ENCODE data around the gene WFS1. TPM values are rescaled to one million over a fixed set of nuclear protein-coding genes. Genes with fewer than 3 reads are reported as not detected.
A peak's percentile ranks its signal among the peaks of the same experiment; 100 is the strongest.

The WFS1 gene
- total and polyA plus RNA-seq, 2 of the 13 experiments (the other 11 are each of a cell fraction or from before 2014, with no cell fraction given): 39.1 to 42.2 TPM

GRCh38 chr4:6277139-6277802, 7.6 kb downstream of the WFS1 start (continued):
- TF ChIP-seq, protein P1, sequence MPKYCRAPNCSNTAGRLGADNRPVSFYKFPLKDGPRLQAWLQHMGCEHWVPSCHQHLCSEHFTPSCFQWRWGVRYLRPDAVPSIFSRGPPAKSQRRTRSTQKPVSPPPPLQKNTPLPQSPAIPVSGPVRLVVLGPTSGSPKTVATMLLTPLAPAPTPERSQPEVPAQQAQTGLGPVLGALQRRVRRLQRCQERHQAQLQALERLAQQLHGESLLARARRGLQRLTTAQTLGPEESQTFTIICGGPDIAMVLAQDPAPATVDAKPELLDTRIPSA (CRISPR knock-in tag; IDR thresholded peaks at IDR 0.05; ENCODE audit: borderline replicate concordance): no peak
- TF ChIP-seq MIER2 (CRISPR knock-in tag; IDR thresholded peaks at IDR 0.05) (no peak), KDM6A (CRISPR knock-in tag; IDR thresholded peaks at IDR 0.05; ENCODE audit: low read depth) (no peak), GZF1 (CRISPR knock-in tag; IDR thresholded peaks at IDR 0.05) (no peak), SIX1 (CRISPR knock-in tag; IDR thresholded peaks at IDR 0.05; ENCODE audit: borderline replicate concordance) (no peak), ZNF574 (CRISPR knock-in tag; IDR thresholded peaks at IDR 0.05) (peak; percentile 43), ZSCAN9 (CRISPR knock-in tag; IDR thresholded peaks at IDR 0.05; ENCODE audit: borderline replicate concordance) (no peak), CEBPB (IDR thresholded peaks at IDR 0.05; ENCODE audit: borderline replicate concordance, low read depth, low read length) (no peak), ZNF644 (CRISPR knock-in tag; IDR thresholded peaks at IDR 0.05; ENCODE audit: low read depth) (no peak), CREB1 (IDR thresholded peaks at IDR 0.05) (no peak), CREB1 (CRISPR knock-in tag; IDR thresholded peaks at IDR 0.05) (no peak), KLF12 (CRISPR knock-in tag; IDR thresholded peaks at IDR 0.05; ENCODE audit: borderline replicate concordance) (no peak), KDM2A (CRISPR knock-in tag; IDR thresholded peaks at IDR 0.05; ENCODE audit: borderline replicate concordance, low read depth) (no peak)
- TF ChIP-seq, protein P2, sequence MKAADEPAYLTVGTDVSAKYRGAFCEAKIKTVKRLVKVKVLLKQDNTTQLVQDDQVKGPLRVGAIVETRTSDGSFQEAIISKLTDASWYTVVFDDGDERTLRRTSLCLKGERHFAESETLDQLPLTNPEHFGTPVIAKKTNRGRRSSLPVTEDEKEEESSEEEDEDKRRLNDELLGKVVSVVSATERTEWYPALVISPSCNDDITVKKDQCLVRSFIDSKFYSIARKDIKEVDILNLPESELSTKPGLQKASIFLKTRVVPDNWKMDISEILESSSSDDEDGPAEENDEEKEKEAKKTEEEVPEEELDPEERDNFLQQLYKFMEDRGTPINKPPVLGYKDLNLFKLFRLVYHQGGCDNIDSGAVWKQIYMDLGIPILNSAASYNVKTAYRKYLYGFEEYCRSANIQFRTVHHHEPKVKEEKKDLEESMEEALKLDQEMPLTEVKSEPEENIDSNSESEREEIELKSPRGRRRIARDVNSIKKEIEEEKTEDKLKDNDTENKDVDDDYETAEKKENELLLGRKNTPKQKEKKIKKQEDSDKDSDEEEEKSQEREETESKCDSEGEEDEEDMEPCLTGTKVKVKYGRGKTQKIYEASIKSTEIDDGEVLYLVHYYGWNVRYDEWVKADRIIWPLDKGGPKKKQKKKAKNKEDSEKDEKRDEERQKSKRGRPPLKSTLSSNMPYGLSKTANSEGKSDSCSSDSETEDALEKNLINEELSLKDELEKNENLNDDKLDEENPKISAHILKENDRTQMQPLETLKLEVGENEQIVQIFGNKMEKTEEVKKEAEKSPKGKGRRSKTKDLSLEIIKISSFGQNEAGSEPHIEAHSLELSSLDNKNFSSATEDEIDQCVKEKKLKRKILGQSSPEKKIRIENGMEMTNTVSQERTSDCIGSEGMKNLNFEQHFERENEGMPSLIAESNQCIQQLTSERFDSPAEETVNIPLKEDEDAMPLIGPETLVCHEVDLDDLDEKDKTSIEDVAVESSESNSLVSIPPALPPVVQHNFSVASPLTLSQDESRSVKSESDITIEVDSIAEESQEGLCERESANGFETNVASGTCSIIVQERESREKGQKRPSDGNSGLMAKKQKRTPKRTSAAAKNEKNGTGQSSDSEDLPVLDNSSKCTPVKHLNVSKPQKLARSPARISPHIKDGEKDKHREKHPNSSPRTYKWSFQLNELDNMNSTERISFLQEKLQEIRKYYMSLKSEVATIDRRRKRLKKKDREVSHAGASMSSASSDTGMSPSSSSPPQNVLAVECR (CRISPR knock-in tag; IDR thresholded peaks at IDR 0.05; ENCODE audit: borderline replicate concordance): peak; percentile 48; the same call in 1 of the 2 replicates
- TF ChIP-seq, protein P3, sequence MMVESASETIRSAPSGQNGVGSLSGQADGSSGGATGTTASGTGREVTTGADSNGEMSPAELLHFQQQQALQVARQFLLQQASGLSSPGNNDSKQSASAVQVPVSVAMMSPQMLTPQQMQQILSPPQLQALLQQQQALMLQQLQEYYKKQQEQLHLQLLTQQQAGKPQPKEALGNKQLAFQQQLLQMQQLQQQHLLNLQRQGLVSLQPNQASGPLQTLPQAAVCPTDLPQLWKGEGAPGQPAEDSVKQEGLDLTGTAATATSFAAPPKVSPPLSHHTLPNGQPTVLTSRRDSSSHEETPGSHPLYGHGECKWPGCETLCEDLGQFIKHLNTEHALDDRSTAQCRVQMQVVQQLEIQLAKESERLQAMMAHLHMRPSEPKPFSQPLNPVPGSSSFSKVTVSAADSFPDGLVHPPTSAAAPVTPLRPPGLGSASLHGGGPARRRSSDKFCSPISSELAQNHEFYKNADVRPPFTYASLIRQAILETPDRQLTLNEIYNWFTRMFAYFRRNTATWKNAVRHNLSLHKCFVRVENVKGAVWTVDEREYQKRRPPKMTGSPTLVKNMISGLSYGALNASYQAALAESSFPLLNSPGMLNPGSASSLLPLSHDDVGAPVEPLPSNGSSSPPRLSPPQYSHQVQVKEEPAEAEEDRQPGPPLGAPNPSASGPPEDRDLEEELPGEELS (CRISPR knock-in tag; IDR thresholded peaks at IDR 0.05): 0 out of 2 replicates have a peak, but pooled peaks have one; percentile 28
